BJ (cell line): ENCODE measurements around the gene EFCAB5. TPM values are rescaled to one million over a fixed set of nuclear protein-coding genes. Genes with fewer than 3 reads are reported as not detected.
"Not testable (repeated sequence)": the region's sequence is repeated elsewhere in the genome, so short reads cannot be mapped to it uniquely, and the experiment has no call there.

ENCODE experiments used
- CTCF ChIA-PET: fragments of 350-600 bp; formaldehyde crosslinking; extraction: SDS; loops from one replicate; lab custom pipeline; 2021; ENCODE audit warnings: antibody characterized with exemption, inconsistent platforms; lab: Yijun Ruan, JAX
- POLR2A ChIA-PET: fragments of 300-600 bp; sonication (Branson Sonifier 250); formaldehyde crosslinking; extraction: SDS; loops from one replicate; lab custom pipeline; 2021; ENCODE audit warnings: antibody characterized with exemption; lab: Charles Lee
- DNase-seq: peaks from one replicate; pipeline ENCODE4 v3.0.0-alpha.2; 2011; ENCODE audit warnings: low read depth
- H3K27me3 ChIP-seq: 2 replicates; pipeline ENCODE4 v1.6.0; 2011; ENCODE audit warnings: low read length; ENCODE audit not compliant: control insufficient read depth, insufficient read depth
- H3K36me3 ChIP-seq: 2 replicates; pipeline ENCODE4 v1.5.1; 2011; ENCODE audit warnings: low read length; ENCODE audit not compliant: control insufficient read depth, insufficient read depth
- H3K4me3 ChIP-seq: 2 replicates; pipeline ENCODE4 v1.5.1; 2011; ENCODE audit warnings: low read depth, mild to moderate bottlenecking, control low read depth, low read length
- CTCF ChIP-seq: IDR thresholded peaks from 2 replicates; pipeline ENCODE4 v1.5.1; 2011; ENCODE audit warnings: low read depth, mild to moderate bottlenecking, control low read depth, inconsistent platforms, low read length, moderate library complexity; ENCODE audit not compliant: insufficient read depth
- polyA plus RNA-seq: library from polyadenylated mRNA; depleted of rRNA; stranded (reverse); fragments of >200 nt; gene quantifications from 2 replicates; pipeline ENCODE4 v1.2.3, GENCODE V29; 2011

The EFCAB5 gene
- polyA plus RNA-seq, 1 experiment, result not detected

- TF ChIP-seq CTCF, result no peak
- H3K4me3 ChIP-seq, result no peak overlapping the region
- ChIA-PET CTCF (interaction anchor here (0.7 to 9.6 kb wide), 2 partner anchors 11 to 59 kb away, joined by 3 to 110 read pairs; no protein-coding TSS in a partner anchor), POLR2A (no interaction called here)
- no peaks in the 10 kb centered on the region for H3K36me3 ChIP-seq
- DNase-seq, result no peak
- 0 out of 2 replicates have a peak, but pooled peaks cover 2% of the 10 kb centered on the region for H3K27me3 ChIP-seq
Measured at GRCh38 chr17:30035369-30035768, 93.9 kb downstream of the EFCAB5 start.

GRCh38 chr17:30040719-30041518 is 99.5 kb downstream of the EFCAB5 start:
- POLR2A ChIA-PET, DNase-seq: not testable (repeated sequence)
- CTCF ChIA-PET, result interaction anchor here (0.6 to 1.4 kb wide), 3 partner anchors 25 to 52 kb away, joined by 3 to 4 read pairs (median 3); no protein-coding TSS in a partner anchor

GRCh38 chr17:30041551-30041950 is 100.1 kb downstream of the EFCAB5 start:
- POLR2A ChIA-PET, result no interaction called here

More at GRCh38 chr17:30040719-30041518, 99.5 kb downstream of the EFCAB5 start:
- H3K27me3 ChIP-seq, H3K36me3 ChIP-seq, H3K4me3 ChIP-seq: not testable (repeated sequence)

GRCh38 chr17:30062372-30062771 is 120.9 kb downstream of the EFCAB5 start:
- DNase-seq, result no peak
- Histone ChIP-seq H3K27me3 (0 out of 2 replicates have a peak, but pooled peaks cover 1% of the 10 kb centered on the region), H3K36me3 (no peaks in the 10 kb centered on the region), H3K4me3 (no peak overlapping the region)
- CTCF ChIA-PET, result interaction anchor here (0.7 to 1.5 kb wide), 3 partner anchors 9 to 43 kb away, joined by 3 read pairs; no protein-coding TSS in a partner anchor
- POLR2A ChIA-PET, result no interaction called here
- TF ChIP-seq CTCF, result no peak

More at GRCh38 chr17:30041551-30041950, 100.1 kb downstream of the EFCAB5 start:
- H3K4me3 ChIP-seq, result no peak overlapping the region
- 0 out of 2 replicates have a peak, but pooled peaks cover 2% of the 10 kb centered on the region for H3K27me3 ChIP-seq
- DNase-seq, result no peak
- no peaks in the 10 kb centered on the region for H3K36me3 ChIP-seq
- CTCF ChIA-PET, result no interaction called here
- TF ChIP-seq CTCF, result no peak

GRCh38 chr17:30064738-30065137 is 123.3 kb downstream of the EFCAB5 start:
- Histone ChIP-seq H3K36me3 (no peaks in the 10 kb centered on the region), H3K4me3 (no peak overlapping the region), H3K27me3 (0 out of 2 replicates have a peak, but pooled peaks cover 1% of the 10 kb centered on the region)
- TF ChIP-seq CTCF, result no peak
- no peak for DNase-seq
- POLR2A ChIA-PET, result no interaction called here
- CTCF ChIA-PET, result no interaction called here
